BJ (cell line): ENCODE data around the gene LDLRAD3. TPM values are rescaled to one million over a fixed set of nuclear protein-coding genes. Genes with fewer than 3 reads are reported as not detected.

ENCODE experiments used
- CTCF ChIA-PET: fragments of 350-600 bp; formaldehyde crosslinking; extraction: SDS; loops from one replicate; lab custom pipeline; 2021; ENCODE audit warnings: antibody characterized with exemption, inconsistent platforms; lab: Yijun Ruan, JAX
- POLR2A ChIA-PET: fragments of 300-600 bp; sonication (Branson Sonifier 250); formaldehyde crosslinking; extraction: SDS; loops from one replicate; lab custom pipeline; 2021; ENCODE audit warnings: antibody characterized with exemption; lab: Charles Lee
- DNase-seq: peaks from one replicate; pipeline ENCODE4 v3.0.0-alpha.2; 2011; ENCODE audit warnings: low read depth
- H3K27me3 ChIP-seq: 2 replicates; pipeline ENCODE4 v1.6.0; 2011; ENCODE audit warnings: low read length; ENCODE audit not compliant: control insufficient read depth, insufficient read depth
- H3K36me3 ChIP-seq: 2 replicates; pipeline ENCODE4 v1.5.1; 2011; ENCODE audit warnings: low read length; ENCODE audit not compliant: control insufficient read depth, insufficient read depth
- H3K4me3 ChIP-seq: 2 replicates; pipeline ENCODE4 v1.5.1; 2011; ENCODE audit warnings: low read depth, mild to moderate bottlenecking, control low read depth, low read length
- polyA plus RNA-seq: library from polyadenylated mRNA; depleted of rRNA; stranded (reverse); fragments of >200 nt; gene quantifications from 2 replicates; pipeline ENCODE4 v1.2.3, GENCODE V29; 2011
- TF ChIP-seq, protein P1 (sequence below): IDR thresholded peaks from 2 replicates; pipeline ENCODE4 v1.5.1; 2011; ENCODE audit warnings: low read depth, mild to moderate bottlenecking, control low read depth, inconsistent platforms, low read length, moderate library complexity; ENCODE audit not compliant: insufficient read depth

Gene LDLRAD3
- polyA plus RNA-seq, 1 experiment: 3.5 TPM

DNA sequence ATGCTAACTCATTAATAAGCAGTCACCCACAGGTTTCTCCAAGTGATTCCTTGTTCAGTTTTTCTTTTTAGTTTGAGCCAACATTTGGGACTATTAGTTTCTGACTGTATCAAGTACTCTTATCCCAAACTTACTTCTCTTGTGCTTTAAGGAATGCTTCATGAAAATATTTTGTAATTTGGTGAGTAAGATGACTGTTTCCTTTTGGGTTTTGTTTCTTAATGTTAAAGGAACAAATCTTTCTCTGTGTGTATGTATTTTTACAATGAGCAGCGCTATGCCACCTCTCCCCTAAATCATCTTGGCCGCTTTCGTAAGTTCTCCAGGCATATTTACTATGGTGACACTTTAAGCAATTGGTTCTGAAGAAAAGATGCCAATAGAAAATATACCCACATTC, 72.4 kb downstream of the LDLRAD3 start:
- ChIA-PET CTCF (no interaction called here), POLR2A (no interaction called here)
- TF ChIP-seq, protein P1, sequence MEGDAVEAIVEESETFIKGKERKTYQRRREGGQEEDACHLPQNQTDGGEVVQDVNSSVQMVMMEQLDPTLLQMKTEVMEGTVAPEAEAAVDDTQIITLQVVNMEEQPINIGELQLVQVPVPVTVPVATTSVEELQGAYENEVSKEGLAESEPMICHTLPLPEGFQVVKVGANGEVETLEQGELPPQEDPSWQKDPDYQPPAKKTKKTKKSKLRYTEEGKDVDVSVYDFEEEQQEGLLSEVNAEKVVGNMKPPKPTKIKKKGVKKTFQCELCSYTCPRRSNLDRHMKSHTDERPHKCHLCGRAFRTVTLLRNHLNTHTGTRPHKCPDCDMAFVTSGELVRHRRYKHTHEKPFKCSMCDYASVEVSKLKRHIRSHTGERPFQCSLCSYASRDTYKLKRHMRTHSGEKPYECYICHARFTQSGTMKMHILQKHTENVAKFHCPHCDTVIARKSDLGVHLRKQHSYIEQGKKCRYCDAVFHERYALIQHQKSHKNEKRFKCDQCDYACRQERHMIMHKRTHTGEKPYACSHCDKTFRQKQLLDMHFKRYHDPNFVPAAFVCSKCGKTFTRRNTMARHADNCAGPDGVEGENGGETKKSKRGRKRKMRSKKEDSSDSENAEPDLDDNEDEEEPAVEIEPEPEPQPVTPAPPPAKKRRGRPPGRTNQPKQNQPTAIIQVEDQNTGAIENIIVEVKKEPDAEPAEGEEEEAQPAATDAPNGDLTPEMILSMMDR: no peak
- no peaks in the 10 kb centered on the region for H3K27me3 ChIP-seq
- H3K4me3 ChIP-seq: no peak overlapping the region
- DNase-seq: no peak
- H3K36me3 ChIP-seq: no peaks in the 10 kb centered on the region

DNA sequence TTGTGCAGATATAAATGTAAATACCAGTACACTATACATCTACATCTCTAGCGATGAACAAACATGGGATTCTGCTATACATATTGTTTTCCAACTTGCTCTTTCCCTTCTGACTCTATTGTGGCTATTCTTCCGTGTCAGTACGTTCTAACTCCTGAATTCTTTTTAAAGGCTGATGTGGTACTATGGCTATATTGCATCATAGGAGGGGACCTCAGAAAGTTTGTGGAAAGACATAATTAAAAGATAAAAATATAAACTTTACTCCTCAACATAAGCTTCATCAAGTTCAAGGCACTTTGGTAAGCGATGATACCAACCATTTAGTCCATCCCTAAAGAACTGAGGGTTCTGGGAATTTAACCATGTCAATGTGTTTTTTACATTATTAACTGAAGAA, 72.8 kb downstream of the LDLRAD3 start:
- POLR2A ChIA-PET: no interaction called here
- TF ChIP-seq, protein P1: no peak
- DNase-seq: no peak
- CTCF ChIA-PET: no interaction called here
- H3K27me3 ChIP-seq: no peaks in the 10 kb centered on the region
- no peaks in the 10 kb centered on the region for H3K36me3 ChIP-seq
- H3K4me3 ChIP-seq: no peak overlapping the region

DNA sequence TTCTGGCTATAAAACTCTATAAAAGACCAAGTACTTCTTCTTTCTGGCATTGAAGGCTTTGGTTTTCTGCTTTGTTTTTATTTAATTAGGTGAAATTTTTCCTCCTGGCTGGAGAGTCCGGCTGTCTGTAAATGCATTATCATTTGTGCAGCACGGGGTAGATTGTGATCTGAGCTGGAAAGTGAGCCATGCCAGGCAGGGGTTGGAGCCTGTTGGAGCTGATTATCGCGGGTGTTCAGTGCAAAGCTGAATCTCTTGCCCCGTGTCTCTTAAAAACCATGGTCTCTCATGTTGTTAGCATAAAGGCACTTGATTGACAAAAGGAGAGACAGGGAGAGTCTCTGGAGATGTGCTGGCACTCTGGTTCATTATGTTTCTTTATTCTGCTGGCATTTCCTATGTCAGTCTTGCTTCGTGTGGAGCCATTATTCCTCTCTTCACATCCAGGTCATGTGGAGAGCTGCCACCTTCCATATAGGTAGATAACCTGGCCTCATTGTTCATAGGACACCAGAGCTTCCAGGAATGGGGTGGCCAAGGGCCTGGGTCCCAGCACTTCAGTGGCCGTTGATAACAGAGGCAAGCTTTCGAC, 75.2 kb downstream of the LDLRAD3 start:
- no peaks in the 10 kb centered on the region for H3K27me3 ChIP-seq
- TF ChIP-seq, protein P1: no peak
- CTCF ChIA-PET: interaction anchor here (0.6 kb wide), 1 partner anchor 219 kb away, joined by 3 read pairs; no protein-coding TSS in a partner anchor
- POLR2A ChIA-PET: no interaction called here
- H3K36me3 ChIP-seq: no peaks in the 10 kb centered on the region
- no peak overlapping the region for H3K4me3 ChIP-seq
- no peak for DNase-seq

DNA sequence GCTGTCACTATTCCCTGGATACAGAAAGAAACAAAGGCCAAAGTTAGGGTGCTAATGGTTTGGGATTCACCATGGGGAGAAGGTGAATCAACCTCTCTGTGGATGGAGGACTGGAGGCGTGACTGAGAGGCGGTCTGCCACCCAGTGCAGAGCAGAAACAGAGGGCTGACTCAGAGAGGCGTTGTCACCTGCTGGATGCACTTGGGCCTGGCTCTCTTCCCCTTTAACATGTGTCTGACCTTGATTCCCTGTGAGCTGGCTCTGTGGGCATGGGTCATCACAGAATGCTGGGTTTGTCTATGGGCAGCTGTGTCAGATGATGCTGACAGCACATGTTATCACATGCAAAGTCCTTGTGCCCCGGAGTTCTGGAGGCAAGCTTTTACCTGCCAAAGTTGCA, 75.9 kb downstream of the LDLRAD3 start:
- CTCF ChIA-PET: no interaction called here
- TF ChIP-seq, protein P1: no peak
- DNase-seq: no peak

DNA sequence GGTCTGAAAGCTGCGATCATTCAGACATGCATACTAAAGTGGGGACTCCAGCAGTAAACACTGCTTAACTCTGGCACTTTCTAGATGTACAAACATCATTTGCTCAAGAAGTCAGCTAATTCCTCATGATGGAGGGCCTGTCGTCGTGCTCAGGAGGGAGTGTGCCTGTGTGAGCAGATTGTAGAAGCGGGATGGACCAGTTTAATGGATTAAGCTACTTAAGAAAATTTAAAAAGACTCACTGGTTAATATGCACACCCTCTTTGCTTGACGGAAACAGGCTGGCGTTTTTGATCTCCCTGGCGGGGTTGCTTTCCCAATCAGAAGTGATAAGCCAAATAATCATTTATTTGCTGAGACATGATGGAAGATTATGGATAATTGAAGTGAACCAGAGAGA, 79.0 kb downstream of the LDLRAD3 start:
- CTCF ChIA-PET: interaction anchor here (0.7 to 1.9 kb wide), 5 partner anchors 8 to 21 kb away, joined by 3 to 5 read pairs (median 4); no protein-coding TSS in a partner anchor
- POLR2A ChIA-PET: no interaction called here
- H3K4me3 ChIP-seq: no peak overlapping the region
- TF ChIP-seq, protein P1: no peak
- DNase-seq: no peak
- H3K27me3 ChIP-seq: no peaks in the 10 kb centered on the region
- no peaks in the 10 kb centered on the region for H3K36me3 ChIP-seq

More for the DNA sequence above, 75.9 kb downstream of the LDLRAD3 start:
- Histone ChIP-seq H3K27me3 (no peaks in the 10 kb centered on the region), H3K4me3 (no peak overlapping the region), H3K36me3 (no peaks in the 10 kb centered on the region)
- POLR2A ChIA-PET: no interaction called here
